22Rv1 (cell line): ENCODE data around the gene RSF1.

Experiments
- H3K27ac ChIP-seq: fragments of 450-650 bp; 2 replicates; pipeline ENCODE4 v1.5.1; 2017
- CTCF ChIP-seq: fragments of 450-650 bp; IDR thresholded peaks from 2 replicates; pipeline ENCODE4 v1.5.1; 2017; ENCODE audit warnings: mild to moderate bottlenecking
- ZFX ChIP-seq: fragments of 450-650 bp; IDR thresholded peaks from 2 replicates; pipeline ENCODE4 v1.6.1; 2017; ENCODE audit warnings: antibody characterized with exemption, borderline replicate concordance

The RSF1 gene

GRCh38 chr11:77660947-77661346 lies 159.6 kb downstream of the RSF1 start:
- no peak for TF ChIP-seq ZFX
- no peak for TF ChIP-seq CTCF
- H3K27ac ChIP-seq = no peak overlapping the region

- no peak overlapping the region for H3K27ac ChIP-seq
- TF ChIP-seq CTCF (no peak), ZFX (no peak)
Observed at GRCh38 chr11:77658213-77659013, 162.1 kb downstream of the RSF1 start.

- TF ChIP-seq ZFX = no peak
- no peak for TF ChIP-seq CTCF
- no peak overlapping the region for H3K27ac ChIP-seq
Observed at GRCh38 chr11:77656362-77656761, 164.2 kb downstream of the RSF1 start.

GRCh38 chr11:77654770-77655434 lies 165.6 kb downstream of the RSF1 start:
- TF ChIP-seq ZFX (no peak), CTCF (no peak)
- no peak overlapping the region for H3K27ac ChIP-seq

GRCh38 chr11:77650123-77650522 lies 170.4 kb downstream of the RSF1 start:
- H3K27ac ChIP-seq = no peak overlapping the region
- TF ChIP-seq ZFX (no peak), CTCF (no peak)

GRCh38 chr11:77647654-77648305 lies 172.7 kb downstream of the RSF1 start:
- no peak for TF ChIP-seq ZFX
- TF ChIP-seq CTCF = no peak
- no peak overlapping the region for H3K27ac ChIP-seq

- no peak for TF ChIP-seq CTCF
- TF ChIP-seq ZFX = no peak
- no peak overlapping the region for H3K27ac ChIP-seq
Observed at GRCh38 chr11:77644887-77645286, 175.6 kb downstream of the RSF1 start.
